Omental fat pad (tissue), 4 donors: ENCODE results near the gene USP22. TPM values are rescaled to one million over a fixed set of nuclear protein-coding genes. Genes with fewer than 3 reads are reported as not detected.

Experiments
- ATAC-seq: fragments of 150-250 bp; one replicate; pipeline ENCODE4 v1.9.1; 2016; ENCODE audit warnings: mild to moderate bottlenecking, moderate library complexity; ENCODE audit not compliant: low FRiP score
- DNase-seq: peaks from one replicate; pipeline ENCODE4 v3.0.0-alpha.2; 2019; ENCODE audit warnings: low spot score
- total RNA-seq, 4 donors: library from RNA; depleted of rRNA; stranded (reverse); fragments of >200 nt; gene quantifications; one replicate each; pipeline ENCODE4 v1.1.0, GENCODE V29; 2016
- TF ChIP-seq, protein P1 (sequence below), 3 donors: fragments of 450-650 bp; IDR thresholded peaks; one replicate each; pipeline ENCODE4 v1.5.1; 2016 to 2017; ENCODE audit warnings: antibody characterized with exemption in 3 of 3, mild to moderate bottlenecking in 3 of 3, moderate library complexity in 2 of 3

The USP22 gene
- total RNA-seq, 4 donors from 2014 or later = 99.1 to 121 (median 109) TPM

DNA sequence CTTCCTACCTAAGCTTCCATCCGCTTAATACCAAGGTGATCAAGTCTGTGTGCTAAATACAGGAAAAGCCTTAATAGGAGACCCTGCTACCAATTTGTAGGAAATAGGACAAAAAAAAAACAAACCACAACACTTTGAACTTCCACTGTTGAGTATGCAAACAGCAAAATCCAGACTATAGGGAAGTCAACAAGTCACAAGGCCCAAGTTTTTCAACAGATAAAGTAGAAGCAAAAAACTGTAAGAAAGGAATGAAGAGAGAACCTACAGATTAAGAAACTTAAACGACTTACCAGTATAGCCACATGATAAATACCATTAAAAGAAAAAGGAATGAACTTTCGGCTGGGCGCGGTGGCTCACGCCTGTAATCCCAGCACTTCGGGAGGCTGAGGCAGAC, 7.4 kb downstream of the USP22 start:
- TF ChIP-seq, protein P1, sequence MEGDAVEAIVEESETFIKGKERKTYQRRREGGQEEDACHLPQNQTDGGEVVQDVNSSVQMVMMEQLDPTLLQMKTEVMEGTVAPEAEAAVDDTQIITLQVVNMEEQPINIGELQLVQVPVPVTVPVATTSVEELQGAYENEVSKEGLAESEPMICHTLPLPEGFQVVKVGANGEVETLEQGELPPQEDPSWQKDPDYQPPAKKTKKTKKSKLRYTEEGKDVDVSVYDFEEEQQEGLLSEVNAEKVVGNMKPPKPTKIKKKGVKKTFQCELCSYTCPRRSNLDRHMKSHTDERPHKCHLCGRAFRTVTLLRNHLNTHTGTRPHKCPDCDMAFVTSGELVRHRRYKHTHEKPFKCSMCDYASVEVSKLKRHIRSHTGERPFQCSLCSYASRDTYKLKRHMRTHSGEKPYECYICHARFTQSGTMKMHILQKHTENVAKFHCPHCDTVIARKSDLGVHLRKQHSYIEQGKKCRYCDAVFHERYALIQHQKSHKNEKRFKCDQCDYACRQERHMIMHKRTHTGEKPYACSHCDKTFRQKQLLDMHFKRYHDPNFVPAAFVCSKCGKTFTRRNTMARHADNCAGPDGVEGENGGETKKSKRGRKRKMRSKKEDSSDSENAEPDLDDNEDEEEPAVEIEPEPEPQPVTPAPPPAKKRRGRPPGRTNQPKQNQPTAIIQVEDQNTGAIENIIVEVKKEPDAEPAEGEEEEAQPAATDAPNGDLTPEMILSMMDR (IDR thresholded peaks at IDR 0.05) = no peak
- ATAC-seq (no peak), DNase-seq (no peak)

DNA sequence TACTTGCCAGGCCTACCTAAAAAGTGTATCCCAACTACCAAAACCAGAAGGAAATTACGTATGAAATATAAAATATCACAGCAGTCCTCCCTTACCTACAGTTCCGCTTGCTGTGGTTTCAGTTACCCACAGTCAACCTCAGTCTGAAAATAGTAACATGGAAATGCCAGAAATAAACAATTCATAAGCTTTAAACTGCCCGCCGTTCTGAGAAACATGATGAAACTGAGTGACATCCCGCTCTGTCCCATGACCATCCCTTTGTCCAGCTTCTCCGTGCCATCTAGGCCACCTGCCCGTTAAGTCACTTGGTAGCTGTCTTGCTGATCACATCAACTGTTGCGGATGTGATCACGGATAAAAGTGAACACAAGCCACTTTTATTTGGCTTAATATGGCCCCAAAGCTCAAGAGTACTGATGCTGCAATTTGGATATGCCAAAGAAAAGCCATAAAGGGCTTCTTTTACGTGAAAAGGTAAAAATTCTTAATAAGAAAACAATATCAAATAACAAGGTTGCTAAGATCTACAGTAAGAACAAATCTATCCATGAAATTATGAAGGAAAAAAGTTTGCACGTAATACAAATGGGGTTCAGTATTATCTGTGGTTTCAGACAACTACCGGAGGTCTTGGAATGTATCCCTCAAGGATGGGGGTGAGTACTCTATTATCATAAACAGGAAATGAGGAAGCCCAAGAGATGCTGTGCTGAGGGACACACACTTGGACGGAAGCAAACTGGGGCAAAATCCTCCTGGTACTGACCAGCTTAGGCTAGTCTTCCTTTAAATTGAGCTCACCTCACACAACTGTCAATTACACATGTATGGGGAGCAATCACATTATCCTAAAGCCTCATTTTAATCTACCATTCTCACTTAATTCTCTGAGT, 8.2 kb downstream of the USP22 start:
- TF ChIP-seq, protein P1 (IDR thresholded peaks at IDR 0.05) = no peak
- DNase-seq = no peak
- ATAC-seq = no peak

DNA sequence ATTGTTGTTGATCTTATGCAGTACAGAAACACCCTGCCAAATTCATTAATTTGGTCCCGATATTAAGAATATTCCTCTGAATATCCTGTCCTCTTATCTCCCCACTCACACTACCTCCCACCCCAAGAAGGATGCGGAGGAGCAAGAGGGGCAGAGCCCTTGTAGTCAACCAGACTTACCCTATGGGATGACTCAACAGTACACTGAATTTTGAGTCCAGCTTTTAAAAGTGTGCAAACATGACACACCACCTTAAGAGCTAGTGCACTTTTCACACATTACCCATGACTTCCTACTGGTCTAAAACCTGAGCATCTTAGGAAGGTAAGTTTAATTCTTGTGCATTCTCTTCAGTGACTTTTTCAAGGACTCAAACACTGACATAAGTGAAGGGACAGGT, 9.5 kb downstream of the USP22 start:
- TF ChIP-seq, protein P1 (IDR thresholded peaks at IDR 0.05) = no peak
- no peak for DNase-seq
- peak; percentile 62 for ATAC-seq

- no peak for DNase-seq
- no peak for ATAC-seq
- TF ChIP-seq, protein P1 (IDR thresholded peaks at IDR 0.05) = no peak
Measured at GRCh38 chr17:21031756-21032396, 10.9 kb downstream of the USP22 start.

DNA sequence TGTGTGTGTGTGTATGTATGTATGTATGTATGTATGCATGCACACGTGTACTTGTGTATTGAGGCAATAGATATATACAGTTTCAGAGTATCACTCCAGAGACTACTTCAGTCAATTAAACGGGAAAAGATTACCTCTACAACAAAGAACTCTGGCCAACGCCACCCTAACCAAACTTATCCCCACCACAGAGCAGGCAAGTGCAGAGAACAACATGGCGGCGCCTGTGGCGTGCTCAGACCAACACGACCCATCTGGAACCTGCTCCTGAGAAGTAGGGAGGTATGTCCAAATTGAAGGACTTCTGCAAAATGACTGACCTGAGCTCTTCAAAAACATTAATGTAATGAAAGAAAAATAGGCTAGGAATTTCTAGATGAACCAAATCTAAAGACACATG, 12.4 kb downstream of the USP22 start:
- TF ChIP-seq, protein P1 (IDR thresholded peaks at IDR 0.05) = no peak
- ATAC-seq (no peak), DNase-seq (no peak)

DNA sequence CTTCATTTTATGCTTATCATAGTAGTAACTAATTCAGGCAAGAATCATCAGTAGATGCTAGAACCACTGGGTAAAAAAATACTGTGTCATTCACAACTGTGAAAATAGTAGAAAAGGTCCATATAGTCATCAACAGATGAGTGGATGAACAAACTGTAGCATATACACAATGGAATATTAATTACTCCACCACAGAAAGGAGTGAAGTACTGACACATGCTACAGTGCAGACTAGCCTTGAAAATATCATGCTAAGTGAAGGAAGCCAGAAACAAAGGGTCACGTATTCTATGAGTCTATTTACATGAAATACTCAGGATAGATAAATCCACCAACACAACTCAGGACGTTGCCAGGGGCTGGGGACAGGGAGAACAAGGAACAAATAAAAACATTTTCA, 13.3 kb downstream of the USP22 start:
- DNase-seq (no peak), ATAC-seq (no peak)
- TF ChIP-seq, protein P1 (IDR thresholded peaks at IDR 0.05) = no peak
